Measurements from ENCODE around the gene GIT2. TPM values are rescaled to one million over a fixed set of nuclear protein-coding genes. Genes with fewer than 3 reads are reported as not detected.

The GIT2 gene
- total RNA-seq, 1 donor from 2014 or later, result 50.5 TPM

DNA sequence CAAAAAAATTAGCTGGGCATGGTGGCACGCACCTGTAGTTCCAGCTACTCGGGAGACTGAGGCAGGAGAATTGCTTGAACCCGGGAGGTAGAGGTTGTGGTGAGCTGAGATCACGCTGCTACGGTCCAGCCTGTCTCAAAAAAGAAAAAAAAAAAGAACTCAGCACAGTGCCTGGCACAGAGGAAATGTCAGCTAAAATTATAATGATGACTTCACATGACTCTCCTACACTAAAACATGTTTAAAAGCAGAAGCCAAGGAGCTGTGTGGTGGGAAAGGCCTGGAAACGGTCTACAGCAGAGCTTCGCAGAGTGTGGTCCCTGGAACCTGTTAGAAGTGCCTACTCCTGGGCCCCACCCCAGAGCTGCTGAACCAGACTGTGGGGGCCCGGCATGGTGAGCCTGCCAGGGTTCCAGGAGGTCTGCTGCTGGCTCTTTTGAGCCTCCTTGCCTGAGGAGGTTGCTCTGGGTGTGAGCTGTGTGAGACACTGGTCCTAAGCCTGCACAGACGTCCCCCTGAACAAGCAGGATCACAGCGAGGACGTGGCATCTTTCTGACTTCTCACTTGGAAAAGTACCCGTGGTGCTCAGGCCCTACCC, 68.0 kb downstream of the GIT2 start:
- no peak overlapping the region for H3K4me3 ChIP-seq
- intact Hi-C loops (cut with micrococcal nuclease), result no loop called here
- H3K27ac ChIP-seq (replicated peaks), result no peak overlapping the region
- peaks cover 54% of the 10 kb centered on the region for H3K36me3 ChIP-seq
- TF ChIP-seq, protein P1, sequence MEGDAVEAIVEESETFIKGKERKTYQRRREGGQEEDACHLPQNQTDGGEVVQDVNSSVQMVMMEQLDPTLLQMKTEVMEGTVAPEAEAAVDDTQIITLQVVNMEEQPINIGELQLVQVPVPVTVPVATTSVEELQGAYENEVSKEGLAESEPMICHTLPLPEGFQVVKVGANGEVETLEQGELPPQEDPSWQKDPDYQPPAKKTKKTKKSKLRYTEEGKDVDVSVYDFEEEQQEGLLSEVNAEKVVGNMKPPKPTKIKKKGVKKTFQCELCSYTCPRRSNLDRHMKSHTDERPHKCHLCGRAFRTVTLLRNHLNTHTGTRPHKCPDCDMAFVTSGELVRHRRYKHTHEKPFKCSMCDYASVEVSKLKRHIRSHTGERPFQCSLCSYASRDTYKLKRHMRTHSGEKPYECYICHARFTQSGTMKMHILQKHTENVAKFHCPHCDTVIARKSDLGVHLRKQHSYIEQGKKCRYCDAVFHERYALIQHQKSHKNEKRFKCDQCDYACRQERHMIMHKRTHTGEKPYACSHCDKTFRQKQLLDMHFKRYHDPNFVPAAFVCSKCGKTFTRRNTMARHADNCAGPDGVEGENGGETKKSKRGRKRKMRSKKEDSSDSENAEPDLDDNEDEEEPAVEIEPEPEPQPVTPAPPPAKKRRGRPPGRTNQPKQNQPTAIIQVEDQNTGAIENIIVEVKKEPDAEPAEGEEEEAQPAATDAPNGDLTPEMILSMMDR (IDR thresholded peaks at IDR 0.05; ENCODE audit: borderline replicate concordance), result no peak
- peaks cover 13% of the 10 kb centered on the region for H3K4me1 ChIP-seq
- no peaks in the 10 kb centered on the region for H3K9me3 ChIP-seq (replicated peaks)
- DNase-seq, result no peak
- no peaks in the 10 kb centered on the region for H3K27me3 ChIP-seq (ENCODE audit: low read depth)

DNA sequence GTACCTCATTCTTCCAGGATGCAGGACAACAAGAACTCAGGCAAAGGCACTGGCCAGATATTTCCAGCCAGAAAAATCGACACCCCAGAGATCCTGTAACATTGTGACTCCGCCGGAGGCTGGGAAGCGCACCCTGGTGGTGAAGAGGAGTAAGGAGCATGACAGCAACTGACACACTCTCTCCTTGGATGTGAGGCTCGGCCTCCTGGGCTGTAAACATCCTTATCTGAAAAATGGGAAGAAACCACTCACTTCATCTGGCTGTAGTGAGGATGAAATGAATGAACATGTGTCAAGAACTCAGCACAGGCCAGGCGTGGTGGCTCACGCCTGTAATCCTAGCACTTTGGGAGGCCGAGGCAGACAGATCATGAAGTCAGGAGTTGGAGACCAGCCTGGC, 68.5 kb downstream of the GIT2 start:
- intact Hi-C loops (cut with micrococcal nuclease), result no loop called here
- TF ChIP-seq, protein P1 (IDR thresholded peaks at IDR 0.05; ENCODE audit: borderline replicate concordance), result peak; percentile 58
- Histone ChIP-seq H3K9me3 (replicated peaks) (no peaks in the 10 kb centered on the region), H3K36me3 (peaks cover 52% of the 10 kb centered on the region), H3K4me3 (no peak overlapping the region), H3K27ac (replicated peaks) (no peak overlapping the region), H3K27me3 (ENCODE audit: low read depth) (no peaks in the 10 kb centered on the region), H3K4me1 (peaks cover 8% of the 10 kb centered on the region)
- DNase-seq, result no peak

GRCh38 chr12:109926488-109927210, 69.5 kb downstream of the GIT2 start:
- Histone ChIP-seq H3K4me3 (no peak overlapping the region), H3K27ac (replicated peaks) (no peak overlapping the region), H3K4me1 (no peaks in the 10 kb centered on the region), H3K9me3 (replicated peaks) (no peaks in the 10 kb centered on the region), H3K27me3 (ENCODE audit: low read depth) (no peaks in the 10 kb centered on the region), H3K36me3 (peaks cover 43% of the 10 kb centered on the region)
- DNase-seq, result no peak
- intact Hi-C loops (cut with micrococcal nuclease), result no loop called here
- TF ChIP-seq, protein P1 (IDR thresholded peaks at IDR 0.05; ENCODE audit: borderline replicate concordance), result no peak

DNA sequence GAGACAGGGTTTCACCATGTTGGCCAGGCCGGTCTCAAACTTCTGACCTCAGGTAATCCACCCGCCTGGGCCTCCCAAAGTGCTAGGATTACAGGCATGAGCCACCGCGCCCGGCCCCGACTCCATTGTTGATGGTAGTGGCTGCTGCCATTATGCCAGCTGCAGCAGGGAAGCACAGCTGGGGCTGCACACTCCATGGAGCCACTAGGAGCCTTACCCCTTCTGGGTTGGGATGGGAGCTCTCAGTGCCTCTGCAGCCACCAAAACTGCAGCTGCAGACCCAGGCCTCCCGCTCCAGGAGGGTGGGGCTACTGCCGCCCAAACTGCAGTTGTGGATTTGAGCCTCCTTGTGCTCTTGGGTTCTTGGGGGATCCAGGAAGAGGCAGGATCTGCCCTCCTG, 70.2 kb downstream of the GIT2 start:
- Histone ChIP-seq H3K36me3 (peaks cover 36% of the 10 kb centered on the region), H3K27ac (replicated peaks) (no peak overlapping the region), H3K9me3 (replicated peaks) (no peaks in the 10 kb centered on the region), H3K4me1 (no peaks in the 10 kb centered on the region), H3K4me3 (no peak overlapping the region), H3K27me3 (ENCODE audit: low read depth) (no peaks in the 10 kb centered on the region)
- TF ChIP-seq, protein P1 (IDR thresholded peaks at IDR 0.05; ENCODE audit: borderline replicate concordance), result no peak
- intact Hi-C loops (cut with micrococcal nuclease), result no loop called here
- DNase-seq, result no peak

GRCh38 chr12:109925185-109925840, 70.9 kb downstream of the GIT2 start:
- no peak for DNase-seq
- H3K27me3 ChIP-seq (ENCODE audit: low read depth), result no peaks in the 10 kb centered on the region
- H3K27ac ChIP-seq (replicated peaks), result no peak overlapping the region
- H3K4me3 ChIP-seq, result no peak overlapping the region
- intact Hi-C loops (cut with micrococcal nuclease), result no loop called here
- TF ChIP-seq, protein P1 (IDR thresholded peaks at IDR 0.05; ENCODE audit: borderline replicate concordance), result no peak
- H3K9me3 ChIP-seq (replicated peaks), result no peaks in the 10 kb centered on the region
- H3K4me1 ChIP-seq, result no peaks in the 10 kb centered on the region
- H3K36me3 ChIP-seq, result peaks cover 34% of the 10 kb centered on the region
